GM12891 (cell line): ENCODE measurements around the gene FAM186B.

ENCODE experiments used
- DNase-seq: peaks from one replicate; pipeline ENCODE4 v3.0.0; 2011; ENCODE audit warnings: low spot score; ENCODE audit not compliant: insufficient read length
- FAIRE-seq: peaks from 2 replicates; lab custom pipeline; 2011; peaks lifted over from hg19 to GRCh38; lab: Jason Lieb, UNC
- PAX5 ChIP-seq: IDR thresholded peaks from 2 replicates; pipeline ENCODE4 v1.6.1; 2011; ENCODE audit warnings: low read length, moderate library complexity, mild to moderate bottlenecking; ENCODE audit not compliant: insufficient read depth, severe bottlenecking
- POLR2A ChIP-seq: IDR thresholded peaks from 2 replicates; pipeline ENCODE4 v1.6.1; 2011; ENCODE audit warnings: low read depth, low read length, control low read depth
- POLR2AphosphoS5 ChIP-seq: IDR thresholded peaks from 2 replicates; pipeline ENCODE4 v1.6.1; 2011; ENCODE audit warnings: low read depth, low read length, control low read depth
- POU2F2 ChIP-seq: IDR thresholded peaks from 2 replicates; pipeline ENCODE4 v1.6.1; 2011; ENCODE audit warnings: low read depth, mild to moderate bottlenecking, control low read depth, low read length, moderate library complexity
- SPI1 ChIP-seq: IDR thresholded peaks from 2 replicates; pipeline ENCODE4 v1.6.1; 2011; ENCODE audit warnings: low read depth, low read length, control low read depth
- TAF1 ChIP-seq: IDR thresholded peaks from 2 replicates; pipeline ENCODE4 v1.6.1; 2011; ENCODE audit warnings: low read depth, low read length, control low read depth

FAM186B gene

DNA sequence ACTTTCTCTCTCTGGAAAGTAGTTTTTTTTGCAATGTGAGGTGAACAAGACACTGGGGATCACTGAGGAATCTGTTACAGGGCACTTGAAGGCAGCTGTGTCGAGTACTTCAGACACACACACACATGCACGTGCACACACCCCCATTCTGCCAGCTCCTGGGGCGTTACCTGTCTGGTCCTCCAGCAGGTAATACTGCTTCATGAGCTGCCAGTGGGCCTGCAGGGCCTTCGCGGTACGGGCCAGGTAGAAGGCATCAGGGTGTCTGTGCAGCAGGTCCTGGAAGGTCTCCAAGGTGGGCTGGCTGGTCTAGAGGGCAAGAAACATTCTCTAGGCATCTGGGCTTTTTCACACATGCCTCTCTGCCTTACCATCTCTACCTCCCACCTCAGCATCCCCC is 42.6 kb downstream of the FAM186B start:
- no peak for FAIRE-seq
- TF ChIP-seq POLR2AphosphoS5 (no peak), SPI1 (no peak), POLR2A (no peak), TAF1 (no peak), PAX5 (no peak), POU2F2 (no peak)
- no peak for DNase-seq

GRCh38 chr12:49562233-49562632 is 43.2 kb downstream of the FAM186B start:
- no peak for TF ChIP-seq SPI1
- TF ChIP-seq TAF1: no peak
- TF ChIP-seq POLR2A: no peak
- no peak for TF ChIP-seq POLR2AphosphoS5
- TF ChIP-seq PAX5: no peak
- no peak for TF ChIP-seq POU2F2
- FAIRE-seq (no peak), DNase-seq (no peak)

GRCh38 chr12:49560695-49561094 is 44.7 kb downstream of the FAM186B start:
- no peak for TF ChIP-seq POLR2AphosphoS5
- TF ChIP-seq SPI1: no peak
- TF ChIP-seq PAX5: no peak
- no peak for TF ChIP-seq POU2F2
- TF ChIP-seq POLR2A: no peak
- DNase-seq (no peak), FAIRE-seq (no peak)

DNA sequence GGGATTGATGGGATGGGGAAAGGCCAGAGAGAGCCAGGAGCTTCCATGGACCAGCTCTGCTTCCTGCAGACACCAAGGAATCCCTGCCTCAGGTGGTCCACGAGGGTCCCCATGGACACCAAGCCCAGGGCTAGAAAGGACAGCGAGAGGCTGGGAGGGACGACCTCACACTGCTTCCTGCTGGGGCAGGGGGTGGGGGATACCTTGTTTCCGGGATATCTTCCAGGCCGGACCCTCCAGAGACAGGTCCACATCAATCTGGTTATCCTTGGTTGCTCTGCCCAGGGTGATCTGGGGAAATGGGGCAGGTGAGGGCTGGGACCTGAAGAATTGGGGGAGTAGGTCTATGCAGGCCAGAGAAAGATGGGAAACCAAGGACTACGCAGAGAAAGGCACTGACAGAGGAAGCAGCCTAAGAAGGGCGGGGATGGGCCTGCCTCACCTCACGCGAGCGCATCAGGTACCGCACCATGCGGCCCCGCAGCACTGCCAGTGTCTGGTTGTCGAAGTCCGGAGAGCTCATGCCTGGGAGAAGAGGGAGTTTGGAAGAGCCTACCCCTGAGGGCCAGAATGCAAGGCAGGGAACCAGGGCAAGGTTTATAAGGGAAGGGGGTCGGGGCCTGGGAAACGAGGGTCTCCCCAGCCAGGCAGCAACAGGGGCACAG is 46.3 kb downstream of the FAM186B start:
- TF ChIP-seq POLR2AphosphoS5 (no peak), POLR2A (no peak)
- no peak for FAIRE-seq
- no peak for DNase-seq

DNA sequence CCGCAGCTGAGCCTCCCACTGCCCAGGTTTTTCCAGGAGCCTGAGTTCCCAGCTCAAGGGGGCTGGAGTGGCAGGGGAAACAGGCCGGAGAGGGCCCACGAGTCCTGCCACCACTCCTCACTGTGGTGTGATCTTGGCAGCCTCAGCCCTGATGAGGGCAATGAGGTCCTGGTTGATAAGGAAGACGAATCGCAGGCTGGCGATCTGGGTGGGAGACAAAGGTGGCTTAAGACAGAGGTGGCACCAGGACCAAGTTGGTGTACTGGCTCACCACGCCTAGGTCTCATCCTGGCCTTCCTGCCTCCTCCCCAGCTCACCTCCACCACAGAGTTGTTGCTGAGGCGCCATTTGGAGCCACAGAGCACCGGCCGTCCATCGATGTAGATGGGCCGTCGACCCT is 46.9 kb downstream of the FAM186B start:
- DNase-seq (no peak), FAIRE-seq (no peak)
- TF ChIP-seq POLR2A: no peak
- TF ChIP-seq POU2F2: no peak
- no peak for TF ChIP-seq SPI1
- TF ChIP-seq PAX5: no peak
- no peak for TF ChIP-seq TAF1
- no peak for TF ChIP-seq POLR2AphosphoS5

DNA sequence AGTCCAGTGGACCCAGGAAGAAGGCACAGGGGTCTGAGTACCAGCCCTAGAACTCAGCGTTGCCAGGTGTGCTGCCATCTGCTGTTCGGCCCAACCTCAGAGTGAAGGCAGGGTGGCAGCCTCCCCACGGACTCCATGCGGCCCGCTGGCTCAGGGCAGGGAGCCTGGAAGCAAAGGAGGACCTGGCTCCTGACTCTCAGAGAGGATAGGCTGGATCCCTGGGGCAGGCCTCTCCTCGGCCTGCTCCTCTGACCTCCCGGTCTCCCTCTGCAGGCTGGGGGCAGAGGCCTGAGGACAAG is 47.6 kb downstream of the FAM186B start:
- DNase-seq (no peak), FAIRE-seq (no peak)
- 0 out of 2 replicates have a peak, but pooled peaks have one; percentile 14 for TF ChIP-seq POU2F2
- no peak for TF ChIP-seq POLR2A
- no peak for TF ChIP-seq TAF1

GRCh38 chr12:49557187-49557916 is 48.1 kb downstream of the FAM186B start:
- no peak for FAIRE-seq
- no peak for TF ChIP-seq PAX5
- no peak for TF ChIP-seq TAF1
- TF ChIP-seq SPI1: no peak
- TF ChIP-seq POLR2A: no peak; the same call in 1 of the 2 replicates
- TF ChIP-seq POLR2AphosphoS5: no peak
- TF ChIP-seq POU2F2: no peak
- no peak for DNase-seq

GRCh38 chr12:49556391-49557186 is 48.9 kb downstream of the FAM186B start:
- DNase-seq: no peak
- FAIRE-seq: no peak
- TF ChIP-seq POU2F2 (no peak), TAF1 (no peak), POLR2A (0 out of 2 replicates have a peak, but pooled peaks have one; percentile 32)

DNA sequence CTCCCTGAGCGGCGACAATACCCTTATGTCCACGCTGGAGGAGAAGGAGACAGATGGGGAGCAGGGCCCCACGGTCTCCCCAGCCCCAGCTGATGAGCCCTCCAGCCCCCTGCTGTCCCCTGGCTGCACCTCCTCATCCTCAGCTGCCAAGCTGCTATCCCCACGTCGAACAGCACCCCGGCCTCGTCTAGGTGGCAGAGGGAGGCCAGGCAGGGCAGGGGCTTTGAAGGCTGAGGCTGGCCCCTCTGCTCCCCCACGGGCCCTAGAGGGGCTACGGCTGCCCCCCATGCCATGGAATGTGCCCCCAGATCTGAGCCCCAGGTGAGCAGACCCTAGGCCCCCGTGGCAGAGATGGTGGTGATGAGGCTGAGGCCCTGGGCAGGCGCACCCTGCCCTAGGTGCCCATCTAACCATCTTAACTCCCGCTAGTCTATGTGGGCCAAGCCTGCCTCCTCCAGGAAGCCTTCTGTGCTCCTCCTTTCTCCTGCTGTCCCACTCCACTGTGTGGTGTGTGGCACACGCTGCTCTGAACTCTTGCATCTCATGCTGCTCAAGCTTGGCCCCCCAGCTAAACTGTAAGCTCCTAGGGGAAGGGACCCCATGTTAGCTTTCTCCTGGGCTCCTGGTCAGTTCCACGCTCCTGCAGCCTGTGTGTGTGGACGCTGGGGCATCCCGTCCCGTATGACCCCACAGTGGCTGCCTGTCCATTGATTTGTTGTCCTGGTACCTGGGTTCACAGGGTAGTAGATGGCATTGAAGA is 49.6 kb downstream of the FAM186B start:
- FAIRE-seq (no peak), DNase-seq (no peak)
- TF ChIP-seq POLR2AphosphoS5: peak; percentile 38; the same call in 1 of the 2 replicates
- TF ChIP-seq SPI1: no peak
- no peak for TF ChIP-seq PAX5
